Adipose tissue (tissue), 3 donors: Measurements from ENCODE around the gene CD276. TPM values are rescaled to one million over a fixed set of nuclear protein-coding genes. Genes with fewer than 3 reads are reported as not detected.
"Not testable (repeated sequence)": the region's sequence is repeated elsewhere in the genome, so short reads cannot be mapped to it uniquely, and the experiment has no call there.

Source experiments
- H3K27ac ChIP-seq: one replicate; pipeline ENCODE4 v1.5.1; 2013; ENCODE audit warnings: low read depth, low read length
- WGBS, 3 donors: extraction: QIAGEN DNeasy Blood & Tissue Kit; methylation state at CpG; one replicate each; pipeline ENCODE4 v1.1.7; 2013; 5-methylcytosine and 5-hydroxymethylcytosine counted together
- polyA plus RNA-seq, 3 donors: library from polyadenylated mRNA; stranded (reverse); fragments of 200-250 nt; gene quantifications; one replicate each; pipeline ENCODE4 v1.2.3, GENCODE V29; 2013
- donor health status: healthy with polysubstance abuse.
- donor health status: Bipolar disorder and iron deficiency.
- donor health status: healthy.

The CD276 gene
- polyA plus RNA-seq, 3 donors, result 20.6 to 36.5 (median 32.2) TPM

DNA sequence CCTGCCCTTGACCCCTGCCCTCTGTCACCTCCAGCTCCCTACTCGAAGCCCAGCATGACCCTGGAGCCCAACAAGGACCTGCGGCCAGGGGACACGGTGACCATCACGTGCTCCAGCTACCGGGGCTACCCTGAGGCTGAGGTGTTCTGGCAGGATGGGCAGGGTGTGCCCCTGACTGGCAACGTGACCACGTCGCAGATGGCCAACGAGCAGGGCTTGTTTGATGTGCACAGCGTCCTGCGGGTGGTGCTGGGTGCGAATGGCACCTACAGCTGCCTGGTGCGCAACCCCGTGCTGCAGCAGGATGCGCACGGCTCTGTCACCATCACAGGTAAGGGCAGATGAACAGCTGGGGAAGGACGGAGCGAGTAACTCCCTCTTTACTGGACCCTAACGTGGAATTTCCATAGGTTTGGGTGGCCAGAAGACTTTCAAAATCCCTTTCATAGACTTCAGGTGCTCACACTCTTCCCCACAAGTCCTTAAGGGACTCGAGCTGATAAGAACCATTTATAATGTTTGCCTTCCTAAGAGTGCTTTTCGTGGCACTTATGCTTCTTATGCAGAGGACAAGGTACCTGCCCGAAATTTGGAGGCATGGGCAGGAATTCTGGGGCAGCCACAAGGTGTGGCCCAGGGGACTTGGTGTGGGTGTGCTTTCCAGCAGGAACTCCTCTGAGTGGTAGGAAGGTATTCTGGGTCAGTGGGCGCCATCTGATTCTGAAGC lies 20.1 kb downstream of the CD276 start:
- H3K27ac ChIP-seq, result not testable (repeated sequence)
- WGBS, 3 donors, result 81 to 84% (median 83%) methylated on average over 20 to 23 of the region's 23 CpGs

DNA sequence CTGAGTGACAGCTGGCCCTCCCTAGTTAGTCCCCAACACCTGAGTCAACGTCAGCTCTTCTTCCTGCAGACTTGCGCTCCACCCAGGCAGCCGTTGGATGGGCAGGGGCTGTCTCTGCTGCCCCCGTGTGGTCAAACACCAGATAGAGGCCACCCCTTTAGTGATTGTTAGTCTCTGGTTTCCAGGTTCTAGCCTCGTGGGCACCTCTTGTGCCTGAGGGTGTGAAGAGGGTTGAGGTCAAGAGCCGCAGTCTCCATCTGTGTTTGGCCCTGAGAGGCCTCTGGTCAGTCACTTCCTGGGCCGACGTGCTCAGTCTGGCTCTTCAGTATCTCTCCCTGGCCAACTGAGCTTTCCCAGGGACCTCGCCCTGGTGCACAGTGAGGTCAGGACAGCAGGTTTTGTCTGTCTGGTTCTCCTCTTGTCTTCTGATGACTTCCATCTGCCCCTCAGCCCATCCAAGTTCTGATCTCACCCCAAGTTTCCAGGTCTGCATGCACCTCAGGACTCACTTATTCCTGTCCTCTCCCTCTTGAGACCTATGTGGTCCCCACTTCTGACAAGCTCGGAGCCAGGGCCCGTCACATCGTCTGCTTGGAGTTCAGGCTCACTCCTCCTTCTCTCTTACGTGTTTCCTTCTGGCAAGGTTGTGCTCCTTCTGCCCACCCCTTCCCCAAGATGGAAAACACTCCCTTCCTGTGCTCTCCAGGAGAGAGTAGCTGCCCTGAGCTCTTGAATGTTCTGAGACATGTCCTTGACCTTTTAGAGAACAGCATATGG lies 20.9 kb downstream of the CD276 start:
- 43 to 57% (median 44%) methylated on average over 13 of the region's 13 CpGs for WGBS, 3 donors
- no peak overlapping the region for H3K27ac ChIP-seq

DNA sequence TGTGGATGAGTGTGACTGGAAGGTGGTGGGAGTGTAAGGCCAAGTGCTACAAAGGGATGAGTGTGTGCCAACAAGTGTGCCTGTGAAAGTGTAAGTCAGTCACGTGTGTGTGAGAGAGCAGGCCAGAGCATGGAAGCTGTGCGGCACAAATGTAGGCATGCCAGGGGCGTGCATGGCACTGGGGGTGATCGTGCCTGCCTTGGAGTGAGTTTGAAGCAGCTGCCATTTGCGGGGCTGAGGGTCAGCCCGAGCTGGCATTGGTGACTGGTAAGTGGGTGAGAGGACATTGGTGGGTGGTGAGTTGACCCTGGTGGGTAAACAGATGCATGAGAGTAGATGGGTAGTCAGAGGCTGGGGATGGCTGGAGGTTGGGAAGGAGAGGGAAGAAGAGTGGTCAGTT lies 24.5 kb downstream of the CD276 start:
- no peak overlapping the region for H3K27ac ChIP-seq
- 92 to 95% (median 95%) methylated on average over 6 of the region's 6 CpGs for WGBS, 3 donors

DNA sequence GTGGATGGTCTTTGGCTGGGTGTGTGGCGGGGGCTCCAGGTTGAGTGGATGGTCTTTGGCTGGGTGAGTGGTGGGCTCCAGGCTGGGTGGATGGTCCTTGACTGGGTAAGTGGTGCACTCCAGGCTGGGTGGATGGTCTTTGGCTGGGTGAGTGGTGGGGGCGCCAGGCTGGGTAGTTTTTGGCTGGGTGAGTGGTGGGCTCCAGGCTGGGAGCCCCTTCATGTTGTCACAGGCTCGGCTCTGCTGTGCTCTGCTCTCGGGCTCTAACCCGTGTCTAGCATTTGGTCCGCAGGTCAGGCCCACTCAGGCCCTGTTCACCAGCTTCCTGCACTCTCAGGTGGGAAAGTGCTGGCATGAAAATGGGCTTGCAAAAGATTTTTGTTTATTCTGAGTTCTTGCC lies 25.1 kb downstream of the CD276 start:
- H3K27ac ChIP-seq, result no peak overlapping the region
- WGBS, 3 donors, result 93 to 97% (median 96%) methylated on average over 6 of the region's 6 CpGs

DNA sequence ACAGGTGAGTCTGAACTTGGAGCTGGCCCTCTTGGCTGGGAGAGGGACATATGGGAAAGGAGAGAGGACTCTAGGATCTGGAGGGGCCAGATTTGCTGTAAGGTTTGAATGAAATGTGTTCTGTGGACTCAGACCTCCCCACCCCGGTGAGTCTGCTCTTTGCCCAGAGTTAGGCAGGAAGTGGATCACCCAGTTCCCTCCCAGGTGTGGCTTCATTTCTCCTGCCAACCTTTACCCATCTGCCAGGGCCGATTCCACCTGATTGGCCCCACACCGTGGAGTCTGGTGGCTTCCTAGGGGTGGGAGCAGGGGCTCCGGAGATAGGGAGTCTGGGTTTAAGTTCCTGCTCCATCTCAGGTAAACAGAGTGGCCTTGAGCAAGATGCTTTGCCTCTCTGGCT lies 25.5 kb downstream of the CD276 start:
- 85 to 93% (median 88%) methylated on average over 4 of the region's 4 CpGs for WGBS, 3 donors
- H3K27ac ChIP-seq, result no peak overlapping the region

DNA sequence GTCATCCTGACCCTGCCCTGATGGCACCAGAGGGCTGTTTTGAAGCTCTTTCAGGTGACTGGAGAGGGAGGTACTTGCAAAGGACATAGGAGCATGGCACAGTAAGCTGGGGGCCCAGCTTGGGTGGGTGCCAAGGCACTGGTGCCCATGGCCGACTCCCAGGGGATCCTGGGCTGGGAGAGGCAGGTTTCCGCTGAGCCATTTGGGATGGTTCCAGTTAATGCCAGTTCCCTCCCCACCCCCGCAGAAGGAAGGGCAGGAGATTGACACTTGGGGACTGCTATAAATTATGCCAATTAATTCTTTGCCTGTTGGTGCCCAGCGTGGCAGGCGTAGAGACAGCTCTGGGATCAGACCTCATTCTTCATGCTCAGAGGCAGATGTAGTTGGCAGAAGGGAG lies 26.1 kb downstream of the CD276 start:
- WGBS, 3 donors, result 80 to 85% (median 82%) methylated on average over 5 of the region's 5 CpGs
- H3K27ac ChIP-seq, result no peak overlapping the region

DNA sequence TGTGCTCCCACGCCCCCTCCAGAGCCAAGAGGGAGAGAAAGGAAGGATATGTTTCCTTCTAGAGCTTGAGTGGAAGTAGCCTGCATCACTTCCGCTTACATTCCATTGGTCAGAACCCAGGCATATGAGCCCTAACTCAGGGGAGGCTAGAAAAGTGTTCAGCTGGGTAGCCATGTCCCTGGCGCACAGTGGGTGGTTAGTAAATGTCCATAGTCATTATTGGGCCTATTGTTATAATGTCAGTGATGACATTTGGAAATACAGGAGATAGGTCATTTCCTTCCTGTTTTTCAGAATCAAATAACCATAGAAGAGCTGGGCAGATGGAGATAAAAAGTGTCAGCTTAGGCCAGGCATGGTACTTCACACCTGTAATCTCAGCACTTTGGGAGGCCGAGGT lies 27.3 kb downstream of the CD276 start:
- WGBS, 3 donors, result 69 to 89% (median 71%) methylated on average over 4 of the region's 4 CpGs

DNA sequence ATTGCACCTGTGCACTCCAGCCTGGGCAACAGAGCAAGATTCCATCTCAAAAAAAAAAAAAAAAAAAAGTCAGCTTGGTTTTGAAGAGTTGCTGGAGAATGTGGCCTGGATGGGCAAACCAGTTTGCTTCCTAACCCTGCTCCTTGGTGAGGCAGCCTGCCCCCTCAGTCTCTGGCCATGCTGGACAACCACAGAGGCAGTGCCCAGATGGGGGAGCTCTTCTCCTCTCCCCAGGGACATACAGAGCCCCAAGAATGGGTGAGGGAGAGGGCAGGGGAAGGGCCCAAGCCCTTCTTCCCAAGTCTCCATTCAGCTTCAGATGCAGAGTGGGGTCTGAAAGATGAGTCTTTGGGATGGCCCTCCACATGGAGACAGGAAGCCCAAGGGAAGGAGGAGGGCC lies 27.9 kb downstream of the CD276 start:
- H3K27ac ChIP-seq, result no peak overlapping the region

More for the DNA sequence above, 27.3 kb downstream of the CD276 start:
- H3K27ac ChIP-seq, result no peak overlapping the region

DNA sequence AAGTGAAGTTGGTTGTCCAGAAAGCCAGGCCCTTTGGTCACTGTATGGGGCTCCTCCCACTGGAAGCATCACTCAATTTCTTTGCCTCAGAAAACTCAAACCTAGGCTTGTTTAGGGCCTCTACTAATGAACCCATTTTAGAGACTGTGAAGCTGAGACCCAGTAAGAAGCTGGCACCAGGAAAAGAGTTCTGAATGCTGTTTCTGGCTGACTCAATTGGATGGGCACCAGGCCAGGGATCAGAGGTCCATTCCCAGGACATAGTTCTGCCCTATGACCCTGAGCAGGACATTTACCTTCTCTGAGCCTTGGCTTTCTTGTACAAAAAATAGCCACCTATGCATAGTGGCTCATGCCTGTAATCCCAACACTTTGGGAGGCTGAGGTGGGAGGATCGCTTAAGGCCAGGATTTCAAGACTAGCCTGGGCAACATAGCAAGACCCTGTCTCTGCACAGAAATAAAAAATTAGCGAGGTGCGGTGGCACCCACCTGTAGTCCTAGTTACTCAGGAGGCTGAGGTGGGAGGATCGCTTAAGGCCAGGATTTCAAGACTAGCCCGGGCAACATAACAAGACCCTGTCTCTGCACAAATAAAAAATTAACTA lies 30.6 kb downstream of the CD276 start:
- H3K27ac ChIP-seq, result no peak overlapping the region
- 95 to 97% (median 97%) methylated on average over 5 of the region's 5 CpGs for WGBS, 3 donors

DNA sequence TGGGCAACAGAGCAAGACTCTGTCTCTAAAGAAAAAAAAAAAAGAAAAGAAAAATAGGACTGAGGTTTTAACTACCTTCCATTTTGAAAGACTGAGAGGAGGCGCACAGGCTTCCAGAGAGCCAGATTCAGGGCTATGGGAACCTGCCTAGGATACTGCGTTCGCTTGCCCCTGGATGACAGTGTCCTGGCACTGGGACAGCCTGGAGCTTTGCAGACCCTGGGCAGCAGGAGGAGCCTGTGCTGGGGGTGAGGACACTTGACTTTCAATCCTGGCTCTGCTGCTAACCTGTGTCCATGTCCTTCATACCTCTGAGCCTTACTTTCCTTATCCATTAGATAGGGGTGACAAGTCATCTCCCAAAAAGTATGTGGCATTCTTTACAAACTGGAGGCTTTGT lies 31.2 kb downstream of the CD276 start:
- WGBS, 3 donors, result 81 to 95% (median 90%) methylated on average over 3 of the region's 3 CpGs

DNA sequence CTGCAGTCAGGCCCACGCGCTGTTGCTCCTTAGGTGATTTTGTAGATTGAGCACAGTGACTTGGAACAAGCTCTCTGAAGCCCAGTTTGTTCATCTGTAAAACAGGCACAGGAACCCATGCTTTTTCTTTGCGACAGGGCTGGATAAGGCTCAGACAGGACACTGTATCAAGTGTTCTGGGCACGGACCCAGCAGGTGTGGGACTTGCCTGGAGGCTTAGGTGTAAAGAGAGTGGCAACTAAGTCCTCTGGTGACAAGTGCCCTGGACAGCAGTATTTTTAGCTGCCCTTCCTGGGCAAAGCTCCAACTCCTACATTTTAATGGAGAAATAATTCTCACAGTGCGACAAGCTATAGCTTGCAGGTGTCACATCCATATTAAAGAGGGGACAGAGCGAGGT lies 32.2 kb downstream of the CD276 start:
- WGBS, 3 donors, result 50 to 88% (median 88%) methylated on average over 6 of the region's 6 CpGs
- no peak overlapping the region for H3K27ac ChIP-seq

More for the DNA sequence above, 31.2 kb downstream of the CD276 start:
- no peak overlapping the region for H3K27ac ChIP-seq

DNA sequence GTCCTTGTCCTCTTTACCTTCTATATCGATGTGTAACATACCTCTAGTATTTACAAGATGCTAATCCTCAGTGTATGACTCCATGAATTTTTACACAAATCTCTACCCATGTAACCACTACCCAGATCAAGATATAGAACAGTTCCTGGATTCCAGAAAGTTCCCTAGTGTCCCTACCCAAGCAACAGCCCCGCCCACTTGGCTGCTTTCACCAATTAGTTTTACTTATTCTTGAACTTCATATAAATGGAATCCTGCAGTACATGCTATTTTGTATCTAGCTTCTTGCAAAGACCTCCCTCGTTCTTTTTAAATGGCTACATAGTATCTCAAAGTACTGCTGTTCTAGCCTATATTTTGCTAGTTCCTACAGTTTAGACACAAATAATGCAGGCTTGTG lies 33.0 kb downstream of the CD276 start:
- no peak overlapping the region for H3K27ac ChIP-seq
- 70 to 78% (median 77%) methylated on average over 3 of the region's 3 CpGs for WGBS, 3 donors

DNA sequence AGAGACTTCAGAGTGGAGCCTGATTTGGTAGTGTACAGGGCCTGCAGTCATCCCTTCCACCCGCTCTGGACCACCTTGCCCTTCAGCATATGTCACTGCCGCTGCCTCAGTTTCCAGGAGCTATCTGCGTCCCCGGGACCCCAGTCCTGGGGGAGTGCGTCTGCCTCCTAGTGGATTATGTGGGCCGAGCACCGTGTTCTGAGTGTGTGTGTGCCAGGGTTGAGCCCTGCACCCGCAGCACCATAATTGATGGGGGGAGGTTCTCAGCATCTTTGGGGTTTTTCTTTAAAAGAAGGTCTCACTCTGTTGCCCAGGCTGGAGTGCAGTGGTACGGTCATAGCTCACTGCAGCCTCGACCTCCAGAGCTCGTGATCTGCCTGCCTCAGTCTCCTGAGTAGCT lies 33.6 kb downstream of the CD276 start:
- no peak overlapping the region for H3K27ac ChIP-seq
- 57 to 71% (median 70%) methylated on average over 11 of the region's 11 CpGs for WGBS, 3 donors

DNA sequence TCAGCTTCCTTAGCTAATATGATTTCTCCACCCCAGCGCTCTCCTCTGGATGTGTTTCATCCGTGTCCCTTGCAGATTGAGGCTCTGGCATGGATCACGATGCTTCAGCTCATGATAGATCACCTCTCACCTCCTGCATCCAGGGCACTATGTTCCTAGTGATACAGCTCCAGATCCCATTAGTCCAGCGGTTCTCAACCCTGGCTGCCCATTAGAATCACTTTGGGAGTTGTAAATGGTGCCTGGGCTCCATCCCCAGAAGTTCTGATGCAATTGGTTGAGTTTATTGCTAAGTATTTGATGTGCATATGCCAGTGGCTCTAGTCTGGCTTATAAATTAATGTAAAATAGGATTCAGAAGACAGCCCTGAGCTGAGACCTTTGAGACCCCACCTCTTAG lies 34.5 kb downstream of the CD276 start:
- H3K27ac ChIP-seq, result no peak overlapping the region
- WGBS, 3 donors, result 75 to 81% (median 77%) methylated on average over 4 of the region's 4 CpGs

DNA sequence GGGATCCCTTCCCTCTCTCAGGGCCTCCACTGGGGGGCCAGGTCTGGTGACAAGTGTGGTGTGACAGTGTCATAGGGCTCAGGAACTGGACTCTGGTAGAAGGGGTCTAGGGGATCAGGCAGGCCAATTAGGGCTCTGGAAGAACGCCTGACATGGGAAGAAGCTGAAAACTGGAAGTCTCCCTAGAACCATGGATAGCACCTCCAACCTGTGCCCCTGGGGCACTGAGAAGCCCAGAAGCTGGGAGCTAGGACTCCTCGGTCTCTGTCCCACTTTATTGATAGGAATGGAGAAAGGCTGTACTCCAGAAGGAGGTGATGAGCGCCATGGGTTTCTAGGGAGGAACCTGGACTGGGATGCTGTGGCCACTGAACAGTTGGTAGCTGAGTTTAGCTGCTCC lies 38.2 kb downstream of the CD276 start:
- WGBS, 3 donors, result 95 to 98% (median 95%) methylated on average over 3 of the region's 3 CpGs
- H3K27ac ChIP-seq, result no peak overlapping the region

DNA sequence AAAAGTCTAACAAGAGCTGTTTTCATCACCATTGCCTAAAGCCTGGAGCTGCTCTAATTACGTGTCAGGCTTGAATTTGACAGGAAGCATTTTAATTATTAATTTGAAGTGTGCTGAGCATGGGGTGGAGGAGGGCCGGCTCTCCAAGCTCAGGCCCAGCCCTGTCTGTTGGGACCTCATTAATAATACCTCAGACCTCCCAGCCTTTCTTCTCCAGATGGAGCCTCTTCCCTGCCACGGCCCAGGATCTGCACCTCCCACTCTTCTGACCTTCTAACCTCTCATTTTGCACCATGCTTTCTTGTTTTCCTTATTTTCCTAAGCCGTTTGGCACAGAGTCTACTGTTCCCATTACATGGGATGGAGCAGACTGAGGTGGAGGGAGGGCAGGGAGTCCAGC lies 39.0 kb downstream of the CD276 start:
- no peak overlapping the region for H3K27ac ChIP-seq
- 38 to 46% (median 39%) methylated on average over 4 of the region's 4 CpGs for WGBS, 3 donors

DNA sequence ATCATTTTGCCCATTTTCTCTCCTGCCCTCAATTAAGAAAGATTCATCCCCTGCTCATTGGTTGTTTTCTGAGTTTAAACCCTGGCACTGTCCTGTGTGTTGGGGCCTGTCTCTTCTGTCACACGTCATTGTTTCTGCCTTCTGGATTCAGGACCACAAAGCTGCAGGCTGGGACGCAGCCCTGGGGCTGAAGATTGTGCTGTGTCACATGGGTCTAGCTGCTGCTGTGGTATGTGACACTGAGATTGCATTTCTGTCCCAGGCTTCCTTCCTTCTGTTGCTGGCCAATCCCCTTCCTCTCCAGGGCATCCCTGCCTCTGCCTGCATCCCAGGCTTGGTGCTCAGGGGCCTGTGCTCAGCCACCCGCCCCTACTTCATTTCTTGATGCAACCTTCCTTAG lies 40.0 kb downstream of the CD276 start:
- WGBS, 3 donors, result 56 to 72% (median 61%) methylated on average over 3 of the region's 3 CpGs
- H3K27ac ChIP-seq, result no peak overlapping the region

DNA sequence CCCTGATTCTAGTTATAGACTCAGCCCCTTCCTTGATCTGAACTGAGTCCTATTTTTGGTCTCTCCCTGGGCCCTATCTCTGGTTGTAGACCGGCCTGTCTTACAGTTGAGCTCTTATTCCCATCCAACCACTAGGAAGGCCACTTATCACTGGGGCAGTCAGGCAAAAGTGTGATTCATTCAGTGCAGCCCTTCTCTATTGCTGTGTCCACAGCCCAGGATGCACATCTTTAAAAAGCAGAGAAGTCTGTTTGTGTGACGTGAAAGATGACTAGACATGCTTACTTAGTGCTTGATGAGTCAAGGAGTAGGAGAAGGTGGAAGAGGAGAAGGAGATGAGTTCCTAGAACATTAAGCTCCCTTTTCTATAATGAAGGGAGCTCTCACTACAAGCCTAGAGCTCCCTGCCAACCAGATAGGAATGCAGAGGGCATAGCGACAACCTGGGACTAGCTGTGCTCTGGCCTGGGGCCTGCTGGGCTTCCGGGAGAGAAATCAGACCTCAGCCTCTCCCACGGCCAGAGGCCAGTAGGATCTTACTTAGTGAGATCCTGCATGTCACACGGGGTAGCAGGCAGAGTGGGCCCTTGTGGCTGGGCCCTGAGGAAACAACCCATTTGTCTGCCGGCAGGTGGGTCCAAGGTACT lies 43.3 kb downstream of the CD276 start:
- H3K27ac ChIP-seq, result no peak overlapping the region
- 90 to 91% (median 90%) methylated on average over 7 of the region's 7 CpGs for WGBS, 3 donors

DNA sequence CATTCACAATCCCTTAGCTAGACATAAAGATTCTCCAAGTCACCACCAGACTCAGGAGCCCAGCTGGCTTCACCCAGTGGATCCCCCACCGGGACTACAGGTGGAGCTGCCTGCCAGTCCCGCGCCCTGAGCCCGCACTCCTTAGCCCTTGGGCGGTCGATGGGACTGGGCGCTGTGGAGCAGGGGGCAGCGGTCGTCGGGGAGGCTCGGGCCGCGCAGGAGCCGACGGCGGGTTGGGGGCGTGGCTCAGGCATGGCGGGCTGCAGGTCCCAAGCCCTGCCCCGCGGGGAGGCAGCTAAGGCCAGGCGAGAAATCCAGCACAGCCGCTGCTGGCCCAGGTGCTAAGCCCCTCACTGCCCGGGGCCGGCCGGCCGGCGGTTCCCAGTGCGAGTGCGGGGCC lies 47.9 kb downstream of the CD276 start:
- 94 to 96% (median 95%) methylated on average over 21 to 29 of the region's 29 CpGs for WGBS, 3 donors

More for the DNA sequence above, 47.9 kb downstream of the CD276 start:
- H3K27ac ChIP-seq, result not testable (repeated sequence)
